HG03354 (cell line): ENCODE measurements around the gene TMCO1.
"Not testable (repeated sequence)": the region's sequence is repeated elsewhere in the genome, so short reads cannot be mapped to it uniquely, and the experiment has no call there.

Source experiments
- ATAC-seq: cut with Tn5 transposase; IDR thresholded peaks from one replicate; pipeline ENCODE4 v1.9.1; 2021; ENCODE audit warnings: mild to moderate bottlenecking; ENCODE audit not compliant: unreplicated experiment, poor library complexity, severe bottlenecking

TMCO1 gene

GRCh38 chr1:165748550-165748949 is 20.1 kb downstream of the TMCO1 start:
- no peak for ATAC-seq

GRCh38 chr1:165747632-165748447 is 20.8 kb downstream of the TMCO1 start:
- ATAC-seq: no peak

GRCh38 chr1:165744913-165745312 is 23.8 kb downstream of the TMCO1 start:
- ATAC-seq: not testable (repeated sequence)

- no peak for ATAC-seq
Measured at GRCh38 chr1:165742194-165742593, 26.5 kb downstream of the TMCO1 start.

- peak; percentile 99 for ATAC-seq
Measured at GRCh38 chr1:165738794-165739193, 29.9 kb downstream of the TMCO1 start.

- ATAC-seq: no peak
Measured at GRCh38 chr1:165737196-165737595, 31.5 kb downstream of the TMCO1 start.

GRCh38 chr1:165734906-165735305 is 33.8 kb downstream of the TMCO1 start:
- no peak for ATAC-seq

- no peak for ATAC-seq
Measured at GRCh38 chr1:165726841-165727240, 41.8 kb downstream of the TMCO1 start.

GRCh38 chr1:165726169-165726568 is 42.5 kb downstream of the TMCO1 start:
- no peak for ATAC-seq

GRCh38 chr1:165717918-165718515 is 50.7 kb downstream of the TMCO1 start:
- ATAC-seq: peak; percentile 75

GRCh38 chr1:165716265-165717051 is 52.2 kb downstream of the TMCO1 start:
- not testable (repeated sequence) for ATAC-seq

- ATAC-seq: no peak
Measured at GRCh38 chr1:165712764-165713163, 55.9 kb downstream of the TMCO1 start.

GRCh38 chr1:165707984-165708706 is 60.5 kb downstream of the TMCO1 start:
- ATAC-seq: no peak

GRCh38 chr1:165703648-165704047 is 65.0 kb downstream of the TMCO1 start:
- no peak for ATAC-seq

GRCh38 chr1:165701922-165702321 is 66.7 kb downstream of the TMCO1 start:
- not testable (repeated sequence) for ATAC-seq

- no peak for ATAC-seq
Measured at GRCh38 chr1:165699577-165699976, 69.1 kb downstream of the TMCO1 start.

GRCh38 chr1:165698761-165699052 is 70.0 kb downstream of the TMCO1 start:
- no peak for ATAC-seq

- ATAC-seq: peak; percentile 92
Measured at GRCh38 chr1:165697881-165698760, 70.5 kb downstream of the TMCO1 start, which contains the start of gene ALDH9A1. Gene ALDH9A1 (minus strand): TSS chr1:165698562. CDS start chr1:165698558, 4 bp downstream.

GRCh38 chr1:165697491-165697880 is 71.2 kb downstream of the TMCO1 start:
- ATAC-seq: no peak
